HepG2 (cell line): ENCODE data around the gene CALU. TPM values are rescaled to one million over a fixed set of nuclear protein-coding genes. Genes with fewer than 3 reads are reported as not detected.

ENCODE experiments used
- CHD2 ChIP-seq: IDR thresholded peaks from 2 replicates; pipeline ENCODE4 v1.6.1; 2011; ENCODE audit warnings: low read depth, low read length, improper control_type of control experiment
- E2F2 ChIP-seq: sonication (generic); formaldehyde crosslinking; IDR thresholded peaks from 2 replicates; pipeline ENCODE4 v1.4.0; 2020; ENCODE audit warnings: missing genetic modification reagents, borderline replicate concordance
- EEA1 ChIP-seq: sonication (generic); formaldehyde crosslinking; IDR thresholded peaks from 2 replicates; pipeline ENCODE4 v1.5.1; 2020; ENCODE audit warnings: mild to moderate bottlenecking, missing genetic modification reagents, borderline replicate concordance
- ELK4 ChIP-seq: sonication (generic); formaldehyde crosslinking; IDR thresholded peaks from 2 replicates; pipeline ENCODE4 v1.9.0; 2021; ENCODE audit warnings: missing genetic modification reagents, borderline replicate concordance
- GMEB1 ChIP-seq: sonication (generic); formaldehyde crosslinking; IDR thresholded peaks from 2 replicates; pipeline ENCODE4 v1.5.1; 2020; ENCODE audit warnings: missing genetic modification reagents, mild to moderate bottlenecking, borderline replicate concordance
- HMG20A ChIP-seq: IDR thresholded peaks from 2 replicates; pipeline ENCODE4 v1.6.1; 2016; ENCODE audit warnings: borderline replicate concordance
- KAT8 ChIP-seq: IDR thresholded peaks from 2 replicates; pipeline ENCODE4 v1.6.1; 2016; ENCODE audit warnings: missing genetic modification reagents, missing compliant biosample characterization
- MIXL1 ChIP-seq: IDR thresholded peaks from 2 replicates; pipeline ENCODE4 v1.6.1; 2016
- NFE2L2 ChIP-seq: fragments of 150-350 bp; IDR thresholded peaks from 2 replicates; pipeline ENCODE4 v1.6.1; 2014; ENCODE audit warnings: low read length
- PHF5A ChIP-seq: IDR thresholded peaks from one replicate; pipeline ENCODE4 v1.6.1; 2018; ENCODE audit warnings: low read depth, missing genetic modification reagents; ENCODE audit not compliant: unreplicated experiment
- POLR2G ChIP-seq: fragments of 200-400 bp; formaldehyde crosslinking; IDR thresholded peaks from 2 replicates; pipeline ENCODE4 v1.6.1; 2018; ENCODE audit warnings: mild to moderate bottlenecking, low read depth, low read length, moderate library complexity
- SAFB2 ChIP-seq: sonication (generic); formaldehyde crosslinking; IDR thresholded peaks from 2 replicates; pipeline ENCODE4 v1.5.1; 2020; ENCODE audit warnings: missing genetic modification reagents, low read depth, mild to moderate bottlenecking, borderline replicate concordance
- SPEN ChIP-seq: sonication (generic); formaldehyde crosslinking; IDR thresholded peaks from 2 replicates; pipeline ENCODE4 v1.5.1; 2020; ENCODE audit warnings: low read depth, mild to moderate bottlenecking, missing genetic modification reagents
- SRY ChIP-seq: sonication (generic); formaldehyde crosslinking; IDR thresholded peaks from 2 replicates; pipeline ENCODE4 v1.8.0; 2022; ENCODE audit warnings: mild to moderate bottlenecking, missing genetic modification reagents
- SSRP1 ChIP-seq: IDR thresholded peaks from 2 replicates; pipeline ENCODE4 v1.6.1; 2016; ENCODE audit warnings: control low read depth
- TCF7 ChIP-seq: sonication (generic); IDR thresholded peaks from 2 replicates; pipeline ENCODE4 v1.6.1; 2016; ENCODE audit warnings: antibody characterized with exemption, low read depth
- ZFY ChIP-seq: sonication (generic); formaldehyde crosslinking; IDR thresholded peaks from 2 replicates; pipeline ENCODE4 v1.4.0; 2020; ENCODE audit warnings: missing genetic modification reagents
- ZNF232 ChIP-seq: sonication (generic); formaldehyde crosslinking; IDR thresholded peaks from 2 replicates; pipeline ENCODE4 v1.4.0; 2020; ENCODE audit warnings: missing genetic modification reagents, borderline replicate concordance
- ZNF513 ChIP-seq: sonication (generic); formaldehyde crosslinking; conservative IDR thresholded peaks from 2 replicates; pipeline ENCODE4 v1.5.0; 2020; ENCODE audit warnings: missing genetic modification reagents
- ZNF530 ChIP-seq: sonication (generic); formaldehyde crosslinking; IDR thresholded peaks from 2 replicates; pipeline ENCODE4 v1.5.0; 2020; ENCODE audit warnings: low read depth, mild to moderate bottlenecking, missing genetic modification reagents
- ZNF552 ChIP-seq: sonication (generic); formaldehyde crosslinking; IDR thresholded peaks from 2 replicates; pipeline ENCODE4 v1.9.0; 2022; ENCODE audit warnings: missing genetic modification reagents, mild to moderate bottlenecking, borderline replicate concordance
- ZNF703 ChIP-seq: sonication (generic); formaldehyde crosslinking; IDR thresholded peaks from 2 replicates; pipeline ENCODE4 v1.5.1; 2020; ENCODE audit warnings: missing genetic modification reagents, mild to moderate bottlenecking, moderate library complexity, borderline replicate concordance
- ZNF770 ChIP-seq: sonication (generic); formaldehyde crosslinking; IDR thresholded peaks from 2 replicates; pipeline ENCODE4 v1.5.0; 2020; ENCODE audit warnings: mild to moderate bottlenecking, missing genetic modification reagents
- polyA plus RNA-seq, 8 experiments: library from polyadenylated mRNA; depleted of rRNA in 3 of 8; stranded (reverse) in 7 of 8; unstranded in 1 of 8; fragments of >200 nt; fragmentation: Illumina TruSeq in 4 of 8; extraction: Trizol in 4 of 8; gene quantifications; 2 replicates each; pipeline versions ENCODE4 v1.2.1 to v1.2.3, GENCODE V29; 2011 to 2016; ENCODE audit warnings: low read depth in 4 of 8, missing spikeins in 1 of 8, mixed read lengths in 1 of 8; ENCODE audit not compliant: insufficient read depth in 1 of 8
- total RNA-seq, 5 experiments: library from RNA; depleted of rRNA; stranded (reverse); fragments of >200 nt; fragmentation: Illumina TruSeq; extraction: Trizol; gene quantifications; 2 replicates each; pipeline ENCODE4 v1.2.3, GENCODE V29; 2016; ENCODE audit warnings: low read depth in 1 of 5

The CALU gene
- total and polyA plus RNA-seq, 2 of the 13 experiments (the other 11 are each of a cell fraction or from before 2014, with no cell fraction given) = 198 to 252 TPM

- TF ChIP-seq GMEB1 (no peak), ZNF513 (CRISPR knock-in tag) (no peak), ZNF703 (CRISPR knock-in tag) (no peak), PHF5A (CRISPR knock-in tag) (no peak), E2F2 (CRISPR knock-in tag) (no peak), POLR2G (no peak), EEA1 (CRISPR knock-in tag) (no peak), ZNF530 (CRISPR knock-in tag) (no peak), HMG20A (CRISPR knock-in tag) (no peak), SSRP1 (CRISPR knock-in tag) (no peak), ZNF770 (peak; percentile 47; the same call in 1 of the 2 replicates), MIXL1 (CRISPR knock-in tag) (no peak), SRY (CRISPR knock-in tag) (peak; percentile 35; the same call in 1 of the 2 replicates), SPEN (CRISPR knock-in tag) (no peak), CHD2 (no peak), ELK4 (CRISPR knock-in tag) (no peak), ZNF552 (no peak), ZNF232 (CRISPR knock-in tag) (no peak), TCF7 (no peak), KAT8 (CRISPR knock-in tag) (no peak), SAFB2 (CRISPR knock-in tag) (no peak), NFE2L2 (no peak), ZFY (CRISPR knock-in tag) (no peak)
These were observed 52.2 kb downstream of the CALU start, which contains the start of gene CCDC136 (continued) for GRCh38 chr7:128791121-128791971.
